Placental pericyte (primary cell): ENCODE data around the gene PIP4P1. TPM values are rescaled to one million over a fixed set of nuclear protein-coding genes. Genes with fewer than 3 reads are reported as not detected.

Source experiments
- small RNA-seq: library from RNA; depleted of rRNA; stranded (forward); fragments of <200 nt; gene quantifications from one replicate; pipeline ENCODE3, GENCODE V24; 2012; ENCODE audit warnings: low replicate concordance
- total RNA-seq: library from RNA; depleted of rRNA; stranded (reverse); fragments of >200 nt; gene quantifications from 2 replicates; pipeline ENCODE4 v1.2.3, GENCODE V29; 2012

Gene PIP4P1
- 24.3 and 43.5 TPM in 2 replicates for total RNA-seq

DNA sequence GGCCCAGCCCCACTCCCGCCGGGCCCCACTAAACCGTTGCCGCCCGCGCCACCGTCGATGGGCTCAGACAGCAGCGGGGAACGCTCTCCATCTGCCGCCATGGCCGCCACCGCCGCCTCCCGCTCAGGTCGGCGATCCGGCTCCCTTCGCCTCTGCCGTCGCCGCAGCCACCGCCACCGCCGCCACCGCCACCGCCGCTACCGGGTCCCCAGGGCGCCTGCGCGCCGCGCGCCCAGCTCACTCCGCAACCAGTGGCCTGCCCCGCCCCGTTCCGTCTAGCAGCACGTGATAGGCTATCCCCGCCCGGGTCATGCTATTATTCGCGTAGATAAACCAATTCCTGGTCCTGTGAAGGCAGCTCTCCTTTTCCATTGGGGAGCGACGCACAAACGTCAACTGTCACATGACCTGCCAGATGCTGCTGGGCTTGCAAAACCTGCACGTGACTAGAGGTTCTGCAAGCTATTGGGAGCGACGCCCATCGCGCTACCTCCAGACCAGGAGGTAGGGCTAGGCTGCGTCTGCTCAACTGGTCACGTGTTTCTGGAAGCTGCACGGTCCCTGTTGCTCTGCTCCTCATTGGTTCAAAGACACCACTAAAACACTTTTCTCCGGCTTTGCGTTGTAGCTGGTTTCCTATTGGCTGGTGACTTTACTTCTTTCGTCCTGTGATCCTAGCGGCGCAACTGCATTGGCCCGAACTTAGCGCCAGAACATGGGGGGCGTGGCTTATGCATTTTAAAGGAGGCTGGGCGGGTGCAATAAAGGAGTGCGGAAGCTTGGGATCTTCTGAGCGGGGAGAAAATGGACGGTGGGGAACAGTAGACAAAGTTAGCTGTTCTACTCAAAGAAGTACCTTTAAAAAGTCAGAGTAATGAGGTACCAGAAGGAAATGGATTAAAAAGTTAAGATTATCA, at the start of gene PIP4P1:
Gene PIP4P1, minus strand, starts transcription at position 210 of the 917 bp plus-strand sequence. Its CDS starts 109 bp downstream, at position 101.

DNA sequence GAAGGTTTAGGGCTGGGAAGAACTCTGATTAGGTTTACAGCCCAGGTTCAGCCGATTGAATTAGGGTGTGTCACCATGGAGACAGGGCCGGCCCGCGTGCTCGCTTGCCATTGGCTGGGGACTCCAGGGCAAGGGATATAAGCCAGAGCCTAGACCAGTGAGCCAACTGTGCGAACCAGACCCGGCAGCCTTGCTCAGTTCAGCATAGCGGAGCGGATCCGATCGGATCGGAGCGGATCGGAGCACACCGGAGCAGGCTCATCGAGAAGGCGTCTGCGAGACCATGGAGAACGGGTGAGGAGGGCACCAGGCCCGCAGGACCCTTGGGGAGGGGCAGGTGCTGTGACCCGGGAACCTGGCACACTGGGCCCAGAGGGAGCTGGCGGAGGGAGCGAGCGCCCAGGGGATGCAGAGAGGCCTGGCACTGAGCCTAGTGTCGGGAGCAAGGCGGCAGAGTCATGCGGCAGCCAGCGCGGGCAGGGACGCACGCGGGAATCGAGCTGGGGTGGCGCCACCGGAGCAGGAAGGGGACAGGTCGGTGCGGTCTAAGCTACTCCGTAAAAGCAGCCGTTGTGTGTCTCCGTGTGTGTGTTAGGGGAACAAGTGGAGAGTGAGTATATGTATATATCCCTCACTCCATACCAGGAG, 8.1 kb upstream of the PIP4P1 start, which contains the start of gene PNP:
Gene PNP, plus strand, starts transcription at position 165 of the 648 bp plus-strand sequence. Its CDS starts 119 bp downstream, at position 284.

DNA sequence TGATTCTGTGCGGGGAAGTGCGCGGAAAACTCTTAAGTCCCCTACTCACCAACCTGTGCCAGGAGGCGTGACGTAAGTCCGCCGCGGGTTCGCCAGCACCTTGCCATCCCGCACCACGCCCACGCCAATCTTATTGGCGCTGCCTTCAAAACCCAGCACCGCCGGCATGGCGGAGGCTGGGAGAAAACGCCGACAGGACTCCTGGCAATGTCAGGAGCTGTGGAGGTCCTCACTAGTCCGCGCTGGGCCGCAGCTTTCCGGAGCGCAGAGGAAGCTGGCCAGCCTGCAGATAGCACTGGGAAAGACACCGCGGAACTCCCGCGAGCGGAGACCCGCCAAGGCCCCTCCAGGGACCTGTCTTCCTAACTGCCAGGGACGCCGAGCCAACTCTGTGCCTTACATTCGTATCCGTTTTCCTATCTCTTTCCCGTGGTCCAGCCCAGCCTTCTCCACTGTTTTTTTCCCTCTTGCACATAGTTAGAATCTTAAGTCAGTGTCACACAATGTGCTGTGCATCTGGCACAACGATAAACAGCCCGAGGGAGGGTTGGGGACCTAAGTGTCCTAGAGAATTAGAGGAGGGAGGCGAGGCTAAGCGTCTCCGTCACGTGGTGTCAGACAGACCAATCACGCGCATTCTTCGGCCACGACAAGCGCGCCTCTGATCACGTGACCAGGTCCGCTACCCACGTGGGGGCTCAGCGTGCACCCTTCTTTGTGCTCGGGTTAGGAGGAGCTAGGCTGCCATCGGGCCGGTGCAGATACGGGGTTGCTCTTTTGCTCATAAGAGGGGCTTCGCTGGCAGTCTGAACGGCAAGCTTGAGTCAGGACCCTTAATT, 6.5 kb downstream of the PIP4P1 start, which contains the start of the genes APEX1 and OSGEP:
Gene APEX1, plus strand, starts transcription at position 711 of the 839 bp plus-strand sequence. CDS start 420 bp downstream, outside the sequence.
Gene OSGEP, minus strand, starts transcription at position 297 of the 839 bp plus-strand sequence. Its CDS starts 129 bp downstream, at position 168.

DNA sequence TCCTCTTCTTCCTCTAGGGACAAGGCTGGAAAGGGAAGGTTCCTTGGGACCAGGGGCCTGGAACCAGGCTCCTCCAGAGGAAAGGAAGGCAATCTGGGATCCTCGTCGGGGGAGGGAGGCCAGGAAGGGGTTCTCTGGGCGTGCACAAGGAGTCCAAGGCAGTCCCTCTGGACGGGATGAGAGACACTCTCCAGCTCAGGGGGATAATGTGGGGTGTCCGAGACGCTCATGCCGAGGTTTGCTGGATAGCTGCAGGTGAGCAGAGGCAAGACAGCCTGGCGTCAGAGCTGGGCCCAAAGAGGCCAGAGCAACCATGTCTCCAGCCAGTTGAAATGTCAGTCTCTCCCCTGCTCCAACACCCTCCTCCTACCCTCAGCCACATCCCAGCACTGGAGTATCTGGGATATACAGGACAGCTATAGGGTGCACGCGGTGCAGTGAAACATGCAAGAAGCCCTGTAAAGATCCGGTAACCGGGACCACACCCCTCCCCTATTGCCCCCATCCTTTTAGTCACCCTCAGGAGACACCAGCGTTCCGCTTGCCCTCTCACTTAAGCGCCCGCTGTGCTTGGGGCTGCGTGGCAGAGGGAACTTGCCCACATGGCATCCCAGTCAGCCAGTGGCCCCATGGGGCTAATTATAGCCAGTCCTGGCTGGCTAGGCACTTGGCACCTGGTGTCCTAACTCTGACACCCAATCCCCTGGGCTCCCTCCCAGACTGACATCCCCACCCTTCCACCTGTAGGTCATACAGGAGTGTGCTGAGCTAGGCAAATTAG, 25.5 kb downstream of the PIP4P1 start, which contains the start of gene KLHL33:
Gene KLHL33, minus strand, starts transcription at position 585 of the 781 bp plus-strand sequence. Its CDS starts 355 bp downstream, at position 230.

DNA sequence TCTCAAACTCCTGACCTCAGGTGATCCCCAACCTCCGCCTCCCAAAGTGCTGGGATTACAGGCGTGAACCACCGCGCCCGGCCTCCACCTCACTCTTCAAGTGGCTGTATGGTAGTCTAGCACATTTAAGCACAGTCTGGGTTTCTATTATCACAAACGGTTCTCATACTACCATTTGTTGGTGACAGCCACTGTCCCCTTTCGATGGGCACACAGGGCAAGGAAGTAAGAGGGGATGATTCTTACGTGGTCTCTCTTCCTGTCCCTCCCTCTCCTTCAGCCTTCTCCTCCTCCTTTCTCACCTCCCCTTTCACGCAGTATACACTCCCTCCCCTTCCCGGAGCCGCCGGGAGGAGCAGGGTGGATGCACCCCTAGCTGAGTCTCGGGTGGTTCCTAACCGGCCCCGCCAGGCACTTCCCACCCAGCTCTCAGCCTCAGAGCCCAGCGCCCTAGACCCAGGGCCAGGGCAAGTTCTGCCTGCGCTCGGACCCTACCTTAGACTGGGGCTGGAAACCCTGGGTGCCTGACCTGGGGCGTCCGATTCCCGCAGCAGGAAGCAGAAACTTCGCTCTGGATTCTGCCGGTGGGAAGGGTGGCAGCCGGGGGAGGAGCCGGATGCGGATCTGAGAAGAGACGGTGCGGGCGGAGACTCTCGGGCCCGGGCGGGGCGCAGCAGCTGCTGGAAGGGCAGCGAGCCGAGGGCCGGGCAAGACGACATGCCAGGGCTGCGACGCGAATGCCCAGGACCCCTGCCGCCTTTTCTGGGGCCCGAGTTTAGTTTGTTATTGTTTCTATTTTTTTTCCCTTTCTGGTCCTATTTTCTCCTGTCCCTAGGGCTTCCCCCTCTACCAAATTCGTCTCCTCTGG, 48.1 kb downstream of the PIP4P1 start, which contains the start of gene TEP1:
Gene TEP1, minus strand, starts transcription at position 626 of the 868 bp plus-strand sequence. CDS start 5,062 bp downstream, outside the sequence.

Small RNA genes within 50 kb of the gene (small RNA-seq; reads per million reads assigned to genes)
- 3.2 reads per million, percentile 80 among the genes with 10 or more reads in this experiment for gene RNA5SP382

Other genes with a start within 250 kb of the PIP4P1 start
- gene OR11H6, start 237.7 kb downstream of the PIP4P1 start, total RNA-seq: not detected in 2 replicates
- gene OR11H7, start 232.5 kb downstream of the PIP4P1 start, total RNA-seq: not detected in 2 replicates
- gene OR11H4, start 222.1 kb downstream of the PIP4P1 start, total RNA-seq: not detected in 2 replicates
- 19.7 and 21.0 TPM in 2 replicates for gene TTC5, start 155.5 kb downstream of the PIP4P1 start, total RNA-seq
- 36.2 and 44.9 TPM in 2 replicates for gene CCNB1IP1, start 128.2 kb downstream of the PIP4P1 start, total RNA-seq
- 10.1 and 18.9 TPM in 2 replicates for gene PARP2, start 117.8 kb downstream of the PIP4P1 start, total RNA-seq
- gene TEP1, start 47.9 kb downstream of the PIP4P1 start, total RNA-seq: 15.8 and 27.2 TPM in 2 replicates
- under 0.01 TPM in 1 of 2 replicates, not detected in the other for gene KLHL33, start 25.3 kb downstream of the PIP4P1 start, total RNA-seq
- 31.3 and 60.0 TPM in 2 replicates for gene OSGEP, start 6.6 kb downstream of the PIP4P1 start, total RNA-seq
- 70.2 and 100 TPM in 2 replicates for gene APEX1, start 6.2 kb downstream of the PIP4P1 start, total RNA-seq
- 79.7 and 104 TPM in 2 replicates for gene PNP, start 8.0 kb upstream of the PIP4P1 start, total RNA-seq
- not detected in 2 replicates for gene RNASE10, start 44.1 kb upstream of the PIP4P1 start, total RNA-seq
- not detected in 2 replicates for gene RNASE9, start 99.6 kb upstream of the PIP4P1 start, total RNA-seq
- not detected in 2 replicates for gene RNASE11, start 126.6 kb upstream of the PIP4P1 start, total RNA-seq
- gene RNASE12, start 129.9 kb upstream of the PIP4P1 start, total RNA-seq: not detected in 2 replicates
- gene OR6S1, start 180.3 kb upstream of the PIP4P1 start, total RNA-seq: not detected in 2 replicates
- gene RNASE4, start 223.1 kb upstream of the PIP4P1 start, total RNA-seq: 2.9 and 7.0 TPM in 2 replicates
- gene ANG, start 227.3 kb upstream of the PIP4P1 start, total RNA-seq: 1.4 and 6.8 TPM in 2 replicates